ENCODE results near the gene RPA1. TPM values are rescaled to one million over a fixed set of nuclear protein-coding genes. Genes with fewer than 3 reads are reported as not detected.
A peak's percentile ranks its signal among the peaks of the same experiment; 100 is the strongest.

Gene RPA1
- polyA plus RNA-seq, 1 experiment: 67.9 TPM

DNA sequence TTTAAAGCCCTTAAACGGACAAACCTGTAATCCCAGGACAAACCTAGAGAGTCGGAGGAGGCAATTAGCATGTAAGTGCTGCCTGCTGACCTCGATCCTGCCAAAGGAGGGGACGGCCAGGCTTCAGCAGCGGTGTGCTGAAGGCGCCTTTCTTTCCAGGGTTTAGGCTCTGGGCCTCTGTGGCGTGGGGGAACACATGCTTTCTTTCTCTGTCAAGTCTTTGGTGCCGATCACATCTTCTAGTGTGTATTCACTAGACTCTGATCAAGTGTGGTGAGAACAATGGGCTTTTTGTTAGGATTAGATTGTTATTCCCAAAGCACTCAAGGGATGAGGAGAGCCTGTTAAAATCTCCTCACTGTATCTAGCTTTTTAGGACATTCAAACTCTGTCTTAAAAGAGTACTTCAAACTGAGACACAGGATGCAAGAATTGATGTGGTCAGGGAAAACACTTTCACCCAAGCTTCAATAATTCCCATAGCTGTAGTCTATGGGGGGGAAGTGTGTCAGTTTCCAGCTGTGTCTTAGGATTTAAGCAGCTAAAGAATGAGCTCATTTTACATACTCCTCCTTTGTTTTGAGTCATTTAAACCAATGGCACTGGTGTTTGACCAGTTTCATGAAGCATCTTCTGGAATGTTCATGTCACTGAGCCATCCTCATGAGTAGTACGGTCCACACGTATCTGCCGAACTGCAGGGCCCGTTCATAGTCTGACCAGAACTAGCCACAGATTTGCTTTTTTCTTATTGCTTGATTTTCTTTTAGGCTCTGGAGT, 51.2 kb downstream of the RPA1 start:
- POLR2A ChIA-PET: no interaction called here
- CTCF ChIA-PET: interaction anchor here (0.8 to 2.7 kb wide), 7 partner anchors 11 to 168 kb away, joined by 3 to 20 read pairs (median 5); partner anchors contain the start of gene RTN4RL1
- TF ChIP-seq, protein P1, sequence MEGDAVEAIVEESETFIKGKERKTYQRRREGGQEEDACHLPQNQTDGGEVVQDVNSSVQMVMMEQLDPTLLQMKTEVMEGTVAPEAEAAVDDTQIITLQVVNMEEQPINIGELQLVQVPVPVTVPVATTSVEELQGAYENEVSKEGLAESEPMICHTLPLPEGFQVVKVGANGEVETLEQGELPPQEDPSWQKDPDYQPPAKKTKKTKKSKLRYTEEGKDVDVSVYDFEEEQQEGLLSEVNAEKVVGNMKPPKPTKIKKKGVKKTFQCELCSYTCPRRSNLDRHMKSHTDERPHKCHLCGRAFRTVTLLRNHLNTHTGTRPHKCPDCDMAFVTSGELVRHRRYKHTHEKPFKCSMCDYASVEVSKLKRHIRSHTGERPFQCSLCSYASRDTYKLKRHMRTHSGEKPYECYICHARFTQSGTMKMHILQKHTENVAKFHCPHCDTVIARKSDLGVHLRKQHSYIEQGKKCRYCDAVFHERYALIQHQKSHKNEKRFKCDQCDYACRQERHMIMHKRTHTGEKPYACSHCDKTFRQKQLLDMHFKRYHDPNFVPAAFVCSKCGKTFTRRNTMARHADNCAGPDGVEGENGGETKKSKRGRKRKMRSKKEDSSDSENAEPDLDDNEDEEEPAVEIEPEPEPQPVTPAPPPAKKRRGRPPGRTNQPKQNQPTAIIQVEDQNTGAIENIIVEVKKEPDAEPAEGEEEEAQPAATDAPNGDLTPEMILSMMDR (IDR thresholded peaks at IDR 0.05; ENCODE audit: insufficient read depth, low read depth, low read length): no peak
- DNase-seq (ENCODE audit: low read depth): no peak
- Histone ChIP-seq H3K27me3 (ENCODE audit: control insufficient read depth, insufficient read depth, low read length) (no peaks in the 10 kb centered on the region), H3K36me3 (ENCODE audit: control insufficient read depth, insufficient read depth, low read length) (peaks cover 22% of the 10 kb centered on the region), H3K4me3 (ENCODE audit: low read depth, low read length) (no peak overlapping the region)

DNA sequence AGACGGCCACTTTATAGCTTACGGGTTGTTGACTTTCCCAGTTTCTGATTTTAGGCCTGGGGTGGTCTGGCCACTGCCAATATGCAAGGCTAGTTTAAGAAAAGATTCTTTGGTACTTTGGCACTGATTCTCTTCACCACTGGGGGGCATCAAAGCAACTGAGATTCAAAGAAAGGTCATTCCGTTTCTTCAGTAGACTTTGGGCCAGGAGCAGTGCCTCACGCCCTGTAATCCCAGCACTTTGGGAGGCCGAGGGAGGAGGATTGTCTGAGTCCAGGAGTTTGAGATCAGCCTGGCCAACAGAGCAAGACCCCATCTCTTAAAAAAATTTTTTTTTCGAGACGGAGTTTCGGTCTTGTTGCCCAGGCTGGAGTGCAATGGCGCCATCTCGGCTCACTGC, 53.0 kb downstream of the RPA1 start:
- Histone ChIP-seq H3K27me3 (ENCODE audit: control insufficient read depth, insufficient read depth, low read length) (no peaks in the 10 kb centered on the region), H3K36me3 (ENCODE audit: control insufficient read depth, insufficient read depth, low read length) (peaks cover 23% of the 10 kb centered on the region), H3K4me3 (ENCODE audit: low read depth, low read length) (no peak overlapping the region)
- no peak for DNase-seq (ENCODE audit: low read depth)
- TF ChIP-seq, protein P1 (IDR thresholded peaks at IDR 0.05; ENCODE audit: insufficient read depth, low read depth, low read length): peak; percentile 64
- ChIA-PET CTCF (interaction anchor here (0.9 to 2.7 kb wide), 13 partner anchors 13 to 174 kb away, joined by 3 to 20 read pairs (median 5); partner anchors contain the start of gene RTN4RL1), POLR2A (no interaction called here)

DNA sequence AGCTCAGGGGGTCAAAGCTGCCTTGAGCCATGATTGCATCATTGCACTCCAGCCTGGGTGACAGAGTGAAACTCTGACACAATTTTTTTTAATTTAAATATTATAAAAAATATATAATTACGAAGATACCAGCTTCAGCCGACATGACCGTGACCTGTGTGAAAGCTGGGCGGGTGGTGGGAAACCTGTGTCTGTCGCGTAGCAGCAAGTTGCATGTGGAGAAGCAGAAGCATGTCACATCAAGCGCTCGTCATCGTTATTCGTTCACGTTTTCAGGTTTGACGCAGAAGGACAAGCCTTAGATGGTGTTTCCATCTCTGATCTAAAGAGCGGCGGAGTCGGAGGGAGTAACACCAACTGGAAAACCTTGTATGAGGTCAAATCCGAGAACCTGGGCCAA, 53.7 kb downstream of the RPA1 start:
- DNase-seq (ENCODE audit: low read depth): no peak
- no peaks in the 10 kb centered on the region for H3K27me3 ChIP-seq (ENCODE audit: control insufficient read depth, insufficient read depth, low read length)
- TF ChIP-seq, protein P1 (IDR thresholded peaks at IDR 0.05; ENCODE audit: insufficient read depth, low read depth, low read length): no peak
- H3K36me3 ChIP-seq (ENCODE audit: control insufficient read depth, insufficient read depth, low read length): peaks cover 24% of the 10 kb centered on the region
- no peak overlapping the region for H3K4me3 ChIP-seq (ENCODE audit: low read depth, low read length)
- ChIA-PET CTCF (interaction anchor here (0.6 to 1.7 kb wide), 12 partner anchors 10 to 163 kb away, joined by 3 to 5 read pairs (median 4); no protein-coding TSS in a partner anchor), POLR2A (no interaction called here)

DNA sequence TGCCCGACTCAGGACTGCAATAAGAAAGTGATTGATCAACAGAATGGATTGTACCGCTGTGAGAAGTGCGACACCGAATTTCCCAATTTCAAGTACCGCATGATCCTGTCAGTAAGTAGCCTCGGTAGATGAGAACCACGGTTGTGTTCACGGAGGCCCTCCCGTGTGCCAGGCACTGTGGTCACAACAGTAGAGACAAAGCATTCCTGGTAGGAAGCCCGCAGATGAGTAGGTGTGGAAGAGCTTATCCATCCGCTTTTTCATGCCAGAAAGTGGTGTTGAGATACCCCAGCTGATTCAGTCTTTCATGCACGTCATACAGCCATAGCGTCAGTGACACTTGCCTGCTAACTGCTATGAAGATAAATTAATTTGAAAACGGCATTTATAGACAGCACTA, 58.9 kb downstream of the RPA1 start:
- TF ChIP-seq, protein P1 (IDR thresholded peaks at IDR 0.05; ENCODE audit: insufficient read depth, low read depth, low read length): no peak

DNA sequence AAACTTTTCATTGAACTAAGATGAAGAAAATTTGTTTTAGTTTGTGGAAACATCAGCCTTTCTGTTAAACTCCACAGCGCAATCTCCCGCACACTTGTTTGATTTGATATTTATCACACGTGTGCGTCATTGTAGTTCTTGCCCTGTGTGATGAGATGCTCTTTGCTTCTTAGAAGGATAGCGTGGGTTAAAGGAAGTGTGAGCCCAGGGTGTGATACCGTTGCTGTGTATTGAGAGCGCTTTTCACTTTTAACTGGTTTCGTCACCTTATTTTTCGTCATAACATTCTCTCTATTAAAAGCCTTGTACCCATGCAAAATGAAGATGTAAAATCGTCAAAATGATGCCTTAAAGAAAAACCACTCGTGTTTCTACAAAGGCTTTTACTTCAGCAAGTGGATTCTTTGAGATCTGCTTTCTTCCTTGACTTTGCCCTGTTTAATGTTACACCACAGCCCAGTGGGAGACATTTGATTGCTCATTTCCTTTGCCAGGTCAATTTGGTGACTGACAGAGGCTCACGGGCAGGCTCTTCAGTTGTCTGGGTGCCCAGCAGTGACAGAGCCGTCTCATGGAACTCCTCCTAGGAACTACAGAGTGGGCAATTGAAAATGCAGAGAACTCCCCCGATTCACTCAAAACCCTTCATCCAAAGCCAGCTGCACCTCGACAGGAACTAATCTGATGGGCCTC, 61.1 kb downstream of the RPA1 start:
- TF ChIP-seq, protein P1 (IDR thresholded peaks at IDR 0.05; ENCODE audit: insufficient read depth, low read depth, low read length): no peak
- Histone ChIP-seq H3K36me3 (ENCODE audit: control insufficient read depth, insufficient read depth, low read length) (peaks cover 10% of the 10 kb centered on the region), H3K4me3 (ENCODE audit: low read depth, low read length) (no peak overlapping the region), H3K27me3 (ENCODE audit: control insufficient read depth, insufficient read depth, low read length) (no peaks in the 10 kb centered on the region)
- ChIA-PET POLR2A (no interaction called here), CTCF (interaction anchor here (0.9 to 1.1 kb wide), 2 partner anchors 26 to 135 kb away, joined by 3 to 4 read pairs; no protein-coding TSS in a partner anchor)
- DNase-seq (ENCODE audit: low read depth): no peak

More for the DNA sequence above, 58.9 kb downstream of the RPA1 start:
- POLR2A ChIA-PET: interaction anchor here (0.7 kb wide), 1 partner anchor 470 kb away, joined by 4 read pairs; no protein-coding TSS in a partner anchor
- CTCF ChIA-PET: interaction anchor here (0.8 to 1.4 kb wide), 4 partner anchors 9 to 167 kb away, joined by 3 to 8 read pairs (median 4); no protein-coding TSS in a partner anchor
- Histone ChIP-seq H3K27me3 (ENCODE audit: control insufficient read depth, insufficient read depth, low read length) (no peaks in the 10 kb centered on the region), H3K4me3 (ENCODE audit: low read depth, low read length) (no peak overlapping the region), H3K36me3 (ENCODE audit: control insufficient read depth, insufficient read depth, low read length) (peaks cover 14% of the 10 kb centered on the region)
- DNase-seq (ENCODE audit: low read depth): no peak

Data from BJ (cell line).